Astrocyte (in vitro differentiated cells and primary cell): ENCODE data around the gene GBF1.

Experiments
- CTCF ChIP-seq: IDR thresholded peaks from 2 replicates; pipeline ENCODE4 v1.5.1; 2011; ENCODE audit warnings: low read depth, mild to moderate bottlenecking, inconsistent platforms, low read length, moderate library complexity; ENCODE audit not compliant: insufficient read depth
- EZH2 ChIP-seq: IDR thresholded peaks from 2 replicates; pipeline ENCODE4 v1.6.1; 2012; ENCODE audit warnings: mild to moderate bottlenecking, low read length, inconsistent platforms; ENCODE audit not compliant: insufficient read depth

- TF ChIP-seq EZH2 (no peak), CTCF (no peak)
These were observed 77.6 kb downstream of the GBF1 start for GRCh38 chr10:102322914-102323313.
